Ramos (cell line): Measurements from ENCODE around the gene CDC25A.

Experiments used
- in situ Hi-C: fragments of 300-500 bp; cut with MboI; formaldehyde crosslinking; loops from one replicate; pipeline ENCODE4 v1.14.3; 2022; ENCODE audit warnings: low sequenced_read_pairs; ENCODE audit not compliant: unreplicated experiment

The CDC25A gene

DNA sequence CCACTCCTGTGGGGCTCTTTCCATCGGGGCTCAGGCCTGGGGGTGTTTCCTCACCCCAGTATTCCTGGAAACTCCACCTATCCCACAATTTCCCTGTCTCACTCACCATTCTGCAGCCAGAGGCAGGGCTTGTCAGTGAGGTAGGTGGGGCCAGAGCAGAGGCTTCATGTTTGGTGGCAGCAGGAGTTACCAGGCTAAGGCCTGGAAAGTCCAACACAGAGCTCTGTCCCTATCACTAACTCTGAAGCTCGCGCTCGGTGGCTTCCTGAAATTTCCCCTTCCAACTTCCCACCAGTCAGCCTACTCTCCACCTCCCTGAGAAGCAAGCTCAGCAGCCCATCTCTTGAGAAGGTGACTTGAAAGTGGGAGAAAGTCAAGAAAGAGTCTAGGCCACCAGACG lies 44.2 kb downstream of the CDC25A start:
- in situ Hi-C loops = no loop called here

DNA sequence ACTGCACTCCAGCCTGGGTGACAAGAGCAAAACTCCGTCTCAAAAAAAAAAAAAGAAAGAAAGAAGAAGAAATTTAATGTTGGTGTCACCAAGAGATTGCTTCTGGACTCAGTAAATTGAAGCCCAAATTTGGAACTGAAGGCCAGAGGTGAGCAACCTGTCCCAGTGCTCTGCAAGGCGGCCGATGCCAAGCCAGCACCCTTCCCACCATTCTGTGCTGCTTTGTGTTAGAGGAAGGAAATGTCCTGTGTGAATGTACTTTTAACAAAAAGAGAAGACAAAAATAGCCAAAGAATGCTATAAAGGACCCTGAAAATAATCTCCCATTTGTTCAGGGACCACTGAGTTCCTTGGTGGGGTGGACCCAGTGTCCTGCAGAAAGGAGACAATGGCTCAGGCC lies 44.6 kb downstream of the CDC25A start:
- in situ Hi-C loops = no loop called here

DNA sequence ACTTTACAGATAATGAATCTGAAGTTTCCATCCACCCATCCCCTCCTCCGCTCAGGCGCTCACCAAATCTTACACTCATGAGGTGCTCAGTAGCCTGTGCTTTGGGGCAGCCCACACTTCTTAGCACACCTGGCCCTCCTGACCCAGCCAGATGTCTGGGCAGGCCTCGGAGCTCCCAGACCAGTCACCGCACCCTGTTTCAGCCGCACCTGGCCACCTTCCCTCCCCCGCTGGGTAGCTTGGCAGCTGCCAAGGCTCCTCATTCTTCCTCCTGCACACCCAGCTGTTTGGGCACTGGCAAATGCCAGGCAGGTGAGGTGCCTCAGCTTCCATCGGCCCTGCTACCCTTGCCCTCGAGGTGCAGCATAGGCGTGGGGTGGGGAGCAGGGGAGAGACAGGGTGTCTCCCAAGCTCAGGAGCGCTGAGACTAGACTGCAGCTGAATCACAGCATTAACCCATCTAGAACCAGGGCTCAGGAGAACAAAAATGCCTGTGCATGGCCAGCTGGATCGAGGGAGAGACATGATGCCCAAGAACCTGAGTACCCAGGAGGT lies 45.8 kb downstream of the CDC25A start:
- in situ Hi-C loops = no loop called here

DNA sequence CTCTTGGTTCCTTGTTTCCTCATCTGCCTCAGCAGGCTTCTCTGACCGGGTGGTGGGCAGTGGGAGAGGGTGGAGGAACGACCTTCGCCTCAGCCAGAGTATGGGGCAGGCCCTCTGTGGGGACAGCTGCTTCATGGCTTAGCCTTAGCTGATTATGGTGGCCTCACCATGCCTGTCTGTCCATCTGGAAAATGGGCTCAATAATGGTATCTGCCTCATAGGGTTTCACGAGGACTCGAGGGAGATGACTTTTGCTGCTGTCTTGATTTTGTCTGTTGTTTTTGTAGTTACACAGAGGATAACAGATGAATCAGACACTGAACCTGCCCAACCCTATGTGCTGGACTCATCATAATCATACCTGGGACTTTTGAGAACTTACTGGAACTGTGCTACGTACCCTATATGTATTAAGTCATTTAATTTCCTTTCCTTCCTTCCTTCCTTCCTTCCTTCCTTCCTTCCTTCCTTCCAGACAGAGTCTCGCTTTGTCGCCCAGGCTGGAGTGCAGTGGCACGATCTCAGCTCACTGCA lies 46.5 kb downstream of the CDC25A start:
- in situ Hi-C loops = no loop called here

DNA sequence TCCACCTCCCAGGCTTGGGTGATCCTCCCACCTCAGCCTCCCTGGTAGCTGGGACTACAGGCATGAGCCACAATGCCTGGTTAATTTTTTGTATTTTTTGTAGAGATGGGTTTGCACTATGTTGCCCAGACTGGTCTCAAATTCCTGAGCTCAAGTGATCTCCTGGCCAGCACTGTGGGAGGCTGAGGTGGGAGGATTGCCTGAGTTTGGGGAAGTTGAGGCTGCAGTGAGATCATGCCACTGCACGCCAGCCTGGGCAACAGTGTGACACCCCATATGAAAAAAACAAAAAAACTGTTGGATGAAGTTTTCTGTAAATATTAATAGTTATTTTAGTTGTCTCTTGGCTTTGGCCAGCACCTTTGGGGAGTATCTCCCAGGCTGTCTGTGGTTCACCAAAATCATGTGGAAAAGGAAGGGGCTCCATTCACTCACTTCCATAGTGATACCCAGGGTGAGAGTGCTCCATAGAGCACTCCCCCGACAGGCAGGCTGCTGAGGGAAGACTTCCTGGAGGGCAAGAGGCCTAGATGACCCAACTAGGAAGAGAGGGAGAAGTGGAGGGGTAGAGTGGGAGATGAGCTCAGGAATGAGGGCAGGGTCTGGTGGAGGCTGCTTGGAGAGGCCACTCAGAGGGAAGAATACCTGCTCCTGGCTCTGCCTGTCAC lies 47.1 kb downstream of the CDC25A start:
- in situ Hi-C loops = no loop called here

DNA sequence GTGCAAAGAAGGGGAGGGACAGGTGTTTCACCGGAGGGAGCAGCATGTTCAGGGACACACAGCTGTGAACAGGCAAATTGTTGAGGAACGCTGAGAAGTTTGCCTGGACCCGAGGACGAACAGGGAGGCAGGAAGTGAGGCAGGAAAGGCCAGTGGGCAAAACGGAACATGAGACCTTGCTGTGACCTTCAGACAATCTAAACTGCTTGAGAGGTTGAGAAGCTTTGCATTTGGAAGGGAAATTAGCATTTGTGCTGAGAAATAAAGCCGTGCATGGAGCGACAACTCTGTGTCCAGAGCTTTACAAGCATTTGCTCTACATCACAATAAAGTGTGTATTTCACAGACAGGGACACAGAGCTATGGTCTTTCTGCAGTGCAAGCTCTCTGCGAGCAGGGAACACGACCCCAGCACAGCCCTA lies 47.9 kb downstream of the CDC25A start:
- in situ Hi-C loops = no loop called here

DNA sequence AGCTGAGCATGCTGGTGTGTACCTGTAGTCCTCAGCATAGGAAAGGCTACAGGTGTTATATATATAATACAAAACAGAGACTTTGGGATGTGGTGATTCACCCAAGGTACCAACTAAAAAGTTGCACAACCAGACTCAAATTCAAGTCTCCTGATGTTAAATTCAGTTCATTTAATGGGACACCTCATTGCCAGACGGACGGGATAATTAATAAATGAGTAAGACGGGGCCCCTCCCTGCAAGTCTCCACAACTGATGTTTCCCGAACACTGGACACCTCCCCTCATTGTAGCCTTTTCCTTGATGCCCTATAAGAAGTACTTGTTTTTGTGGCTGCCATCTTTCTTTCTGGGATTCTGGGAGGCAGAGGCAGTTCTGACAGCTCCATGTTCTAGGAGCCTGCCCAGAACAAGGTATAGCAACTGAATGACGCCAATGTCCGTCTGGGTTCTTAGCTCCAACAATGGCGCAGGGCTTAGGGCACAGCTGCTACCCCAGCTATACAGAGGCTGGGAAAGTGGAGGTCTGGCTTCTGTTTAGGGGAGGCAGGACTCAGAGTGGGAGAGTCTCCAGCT lies 50.7 kb downstream of the CDC25A start:
- in situ Hi-C loops = no loop called here

DNA sequence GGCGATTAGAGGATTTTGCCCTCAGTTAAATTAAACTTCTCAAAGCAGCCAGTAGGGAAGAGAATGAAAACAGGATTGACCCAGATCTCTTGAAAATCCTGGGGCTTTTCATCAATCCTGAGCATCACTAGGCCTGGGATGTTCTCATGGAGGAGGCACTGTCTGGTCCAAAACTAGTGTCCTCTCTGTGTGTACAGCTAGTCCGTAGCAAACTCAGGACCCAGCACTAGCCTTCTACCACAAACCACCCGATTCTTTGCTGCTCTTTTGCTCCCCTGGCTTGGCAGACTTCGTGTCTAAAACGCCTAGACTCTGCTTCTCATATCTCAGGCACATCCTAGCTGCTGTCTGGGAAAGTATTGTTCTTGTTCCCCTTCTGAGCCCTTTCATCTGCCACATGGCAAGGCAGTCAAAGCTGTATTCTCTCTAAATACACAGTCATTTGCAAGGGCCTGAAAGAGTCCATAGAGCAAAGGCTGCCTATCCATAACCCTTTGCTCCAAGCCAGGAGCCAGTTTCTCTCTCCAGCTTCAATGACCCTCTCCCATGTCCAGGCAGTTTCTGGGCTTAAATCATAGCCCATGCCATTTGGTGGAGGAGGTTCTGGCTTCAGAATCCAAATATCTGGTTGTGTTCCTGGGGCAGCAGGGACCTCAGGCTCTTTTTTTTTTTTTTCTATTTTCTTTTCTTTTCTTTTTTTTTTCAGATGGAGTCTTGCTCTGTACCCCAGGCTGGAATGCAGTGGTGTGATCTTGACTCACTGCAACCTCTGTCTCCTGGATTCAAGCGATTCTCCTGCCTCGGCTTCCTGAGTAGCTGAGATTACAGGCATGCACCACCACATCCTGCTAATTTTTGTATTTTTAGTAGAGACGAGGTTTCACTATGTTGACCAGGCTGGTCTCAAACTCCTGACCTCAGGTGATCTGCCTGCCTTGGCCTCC lies 52.4 kb downstream of the CDC25A start:
- in situ Hi-C loops = no loop called here

DNA sequence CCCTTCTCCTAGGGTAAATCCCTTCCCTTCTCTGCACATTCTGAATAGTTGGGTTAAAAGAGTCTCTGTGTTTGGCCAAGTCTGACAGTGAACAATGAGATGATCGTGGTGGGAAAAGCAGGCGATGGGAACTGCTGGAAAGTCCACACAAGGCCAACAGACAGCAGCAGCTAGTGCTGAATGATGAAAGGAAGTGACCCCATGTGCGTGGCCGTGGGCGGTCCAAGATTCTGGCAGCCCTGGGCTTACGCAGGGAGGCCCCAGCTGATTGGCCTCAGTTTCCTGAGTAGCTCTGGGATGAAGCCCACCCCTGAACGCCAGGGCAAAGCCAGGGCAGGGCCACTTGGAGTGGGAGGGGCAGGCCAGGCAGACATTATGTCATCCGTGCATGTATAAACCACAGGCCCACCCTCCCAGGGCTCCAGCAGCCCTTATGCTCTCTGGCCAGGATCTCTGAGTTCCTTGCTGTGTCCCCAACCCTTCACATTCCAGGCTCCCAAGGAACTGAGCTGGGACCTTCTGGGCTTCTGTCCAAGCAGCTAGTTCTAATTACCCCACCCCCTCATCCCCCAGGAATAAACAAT lies 57.8 kb downstream of the CDC25A start:
- in situ Hi-C loops = no loop called here

DNA sequence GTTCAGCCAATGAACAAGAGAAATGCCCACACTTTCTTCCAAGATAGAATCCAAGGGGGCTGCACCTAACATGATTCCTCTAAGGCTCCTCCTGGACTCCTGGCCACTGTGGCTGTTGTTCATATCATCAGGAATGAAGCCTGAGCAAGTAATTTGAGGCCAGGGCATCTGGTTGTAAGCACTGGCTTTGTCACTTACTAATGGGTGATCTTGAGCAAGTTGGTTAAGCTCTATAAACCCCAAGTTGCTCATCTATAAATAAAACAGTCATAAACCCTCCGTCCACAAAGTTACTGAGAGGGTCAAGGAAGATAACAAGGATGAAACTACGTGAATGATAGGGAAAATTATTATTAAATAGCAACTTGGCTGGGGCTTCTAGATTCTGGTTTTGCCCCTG lies 58.3 kb downstream of the CDC25A start:
- in situ Hi-C loops = no loop called here

DNA sequence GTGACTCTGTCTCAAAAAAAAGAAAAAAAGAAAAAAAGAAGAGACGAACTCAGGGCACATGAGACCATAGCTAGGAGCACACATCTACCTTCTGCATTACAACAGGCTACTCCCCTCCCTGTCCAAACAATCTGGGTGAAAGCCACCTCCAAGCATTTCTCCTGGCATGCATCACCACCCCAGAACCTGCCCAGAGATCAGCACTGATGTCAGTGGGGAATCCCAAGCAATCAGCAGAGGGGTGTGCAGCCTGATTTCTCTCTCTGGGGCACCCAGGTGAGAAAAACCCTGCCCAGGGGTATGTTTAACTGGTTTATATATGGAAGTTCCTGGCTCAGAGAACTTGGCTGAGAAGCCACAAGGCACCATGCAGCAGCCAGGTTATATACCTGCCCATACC lies 59.4 kb downstream of the CDC25A start:
- in situ Hi-C loops = no loop called here

DNA sequence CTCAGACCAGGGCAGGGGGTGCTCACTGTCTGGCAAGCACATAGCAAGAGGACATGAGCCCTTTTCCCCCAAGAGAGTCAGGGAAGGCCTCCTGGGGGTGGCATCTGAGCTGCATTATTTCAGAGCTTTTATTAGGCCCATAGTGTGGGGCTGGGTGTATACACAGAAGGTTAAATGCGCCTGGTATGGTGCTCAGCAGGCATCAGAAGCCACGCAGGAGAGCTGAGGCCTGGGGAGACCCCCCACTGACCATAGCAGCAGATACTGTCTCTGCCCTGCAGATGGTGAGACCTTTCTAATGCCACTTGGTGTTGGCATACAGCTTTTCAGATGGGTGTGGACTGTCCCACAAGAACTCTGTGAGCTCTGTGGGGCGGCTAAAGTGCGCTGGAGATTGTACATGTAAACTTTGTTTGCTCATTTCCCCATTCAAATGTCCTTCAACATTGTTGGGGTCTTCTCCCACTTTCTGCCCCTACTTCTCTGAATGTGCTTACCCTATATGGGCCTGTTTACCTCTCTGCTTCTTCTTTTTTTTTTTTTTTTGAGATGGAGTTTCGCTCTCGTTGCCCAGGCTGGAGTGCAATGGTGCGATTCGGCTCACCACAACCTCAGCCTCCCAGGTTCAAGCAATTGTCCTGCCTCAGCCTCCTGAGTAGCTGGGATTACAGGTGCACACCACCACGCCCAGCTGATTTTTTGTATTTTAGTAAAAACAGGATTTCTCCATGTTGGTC lies 62.2 kb downstream of the CDC25A start:
- in situ Hi-C loops = no loop called here

DNA sequence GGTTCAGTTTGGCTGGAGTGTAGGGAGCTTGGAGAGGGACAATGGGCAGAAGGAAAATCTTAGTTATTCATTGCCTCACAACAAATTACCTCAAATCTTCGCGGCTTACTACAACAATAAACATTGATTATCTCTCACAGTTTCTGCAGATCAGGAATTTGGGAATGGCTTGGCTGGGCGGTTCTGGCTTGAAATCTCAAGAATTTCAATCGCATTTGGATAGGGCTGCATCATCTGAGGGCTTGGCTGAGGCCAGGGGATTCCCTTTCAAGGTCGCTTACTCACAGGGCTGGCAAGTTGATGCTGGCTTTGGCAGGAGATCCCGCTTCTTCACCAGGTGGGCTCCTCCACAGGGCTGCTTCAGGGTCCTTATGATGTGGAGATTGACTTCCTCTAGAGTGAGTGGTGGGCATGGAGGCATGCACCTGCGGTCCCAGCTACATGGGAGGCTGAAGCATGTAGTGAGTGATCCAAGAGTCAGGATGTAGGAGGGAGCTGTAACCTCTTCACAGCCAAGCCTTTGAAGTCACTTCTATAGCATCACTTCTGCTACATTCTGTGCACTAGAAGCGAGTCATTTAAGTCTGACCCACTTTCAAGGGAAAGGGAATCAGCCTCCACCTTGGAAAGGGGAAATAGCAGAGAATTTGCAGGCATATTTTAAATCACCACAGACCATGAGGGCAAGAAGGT lies 63.1 kb downstream of the CDC25A start:
- in situ Hi-C loops = no loop called here

DNA sequence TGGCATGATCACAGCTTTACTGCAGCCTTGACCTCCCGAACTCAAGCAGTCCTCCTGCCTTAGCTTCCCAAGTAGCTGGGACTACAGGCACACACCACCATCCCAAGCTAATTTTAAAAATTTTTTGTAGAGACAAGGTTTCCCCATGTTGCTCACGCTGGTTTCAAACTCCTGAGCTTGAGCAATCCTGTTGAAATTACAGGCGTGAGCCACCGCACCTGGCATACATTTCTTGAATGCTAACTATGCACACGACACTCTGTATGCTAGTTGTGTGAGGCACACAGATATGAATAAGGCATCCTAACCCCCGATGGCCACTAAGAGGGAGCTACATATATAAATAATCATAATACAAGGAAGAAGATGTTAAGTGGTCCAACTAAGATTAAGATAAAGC lies 64.9 kb downstream of the CDC25A start:
- in situ Hi-C loops = no loop called here

DNA sequence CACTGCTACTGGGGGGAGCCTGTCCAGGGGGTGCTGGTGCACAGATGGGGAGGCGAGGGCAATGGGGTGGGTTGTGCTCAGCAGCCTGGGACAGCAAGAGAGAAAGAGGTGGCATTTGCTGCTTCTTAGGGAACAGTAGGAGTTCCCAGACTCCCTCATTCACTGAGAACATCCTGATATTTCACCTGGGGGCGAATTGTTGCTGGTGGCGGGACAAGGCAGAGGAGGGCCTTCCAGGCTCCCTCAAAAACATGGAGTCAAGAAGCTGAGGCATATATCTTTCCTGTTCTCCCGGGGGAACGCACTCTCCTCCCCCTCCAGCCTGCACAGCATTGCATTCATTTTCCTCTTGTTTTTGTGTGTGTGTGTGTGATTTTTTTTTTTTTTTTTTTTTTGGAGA lies 65.7 kb downstream of the CDC25A start:
- in situ Hi-C loops = no loop called here

DNA sequence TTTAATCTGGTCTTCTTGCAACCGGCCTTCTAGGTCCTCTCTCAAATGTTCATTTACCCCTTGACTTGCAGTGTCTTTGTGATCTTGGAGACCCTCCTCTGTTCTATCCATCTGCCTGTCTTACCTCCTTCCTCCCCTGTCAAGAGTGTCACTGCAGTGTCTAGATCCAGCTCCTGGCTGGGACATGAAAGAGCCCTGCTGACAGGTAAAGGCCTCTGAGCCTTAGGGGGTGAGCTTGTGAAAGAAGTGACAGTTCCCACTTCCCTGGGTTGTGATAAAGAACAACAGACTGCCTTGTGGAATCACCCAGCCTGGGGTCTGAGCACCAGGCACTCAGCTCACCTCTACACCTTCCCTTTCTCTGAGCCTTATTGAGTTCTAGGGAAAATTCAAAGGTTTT lies 68.0 kb downstream of the CDC25A start:
- in situ Hi-C loops = no loop called here

DNA sequence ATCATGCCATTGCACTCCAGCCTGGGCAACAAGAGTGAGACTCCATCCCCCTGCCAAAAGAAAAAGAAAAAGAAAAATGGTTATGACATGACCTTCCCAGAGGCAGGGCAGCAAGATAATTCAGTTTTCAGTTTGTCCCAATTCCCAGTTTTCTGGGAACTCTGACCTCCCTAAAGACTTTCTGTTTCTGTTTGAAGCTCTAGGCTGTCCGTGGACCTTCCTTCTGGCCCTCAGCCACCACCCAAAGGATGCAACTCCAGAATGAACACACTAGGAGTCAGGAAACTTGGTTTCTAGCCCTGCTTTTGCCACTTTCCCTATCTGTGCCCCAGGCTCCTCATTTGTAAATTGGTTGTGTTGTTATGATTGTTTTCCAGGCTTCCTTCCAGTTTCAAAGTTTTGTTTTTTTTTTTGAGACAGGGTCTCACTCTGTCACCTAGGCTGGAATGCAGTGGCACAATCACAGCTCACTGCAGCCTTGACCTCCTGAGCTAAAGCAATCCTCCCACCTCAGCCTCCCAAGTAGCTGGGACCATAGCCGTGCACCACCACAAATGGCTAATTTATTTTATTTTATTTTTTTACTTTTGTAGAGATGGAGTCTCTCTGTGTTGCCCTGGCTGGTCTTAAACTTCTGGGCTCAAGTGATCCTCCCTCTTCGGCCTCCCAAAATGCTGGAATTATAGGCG lies 68.6 kb downstream of the CDC25A start:
- in situ Hi-C loops = no loop called here

DNA sequence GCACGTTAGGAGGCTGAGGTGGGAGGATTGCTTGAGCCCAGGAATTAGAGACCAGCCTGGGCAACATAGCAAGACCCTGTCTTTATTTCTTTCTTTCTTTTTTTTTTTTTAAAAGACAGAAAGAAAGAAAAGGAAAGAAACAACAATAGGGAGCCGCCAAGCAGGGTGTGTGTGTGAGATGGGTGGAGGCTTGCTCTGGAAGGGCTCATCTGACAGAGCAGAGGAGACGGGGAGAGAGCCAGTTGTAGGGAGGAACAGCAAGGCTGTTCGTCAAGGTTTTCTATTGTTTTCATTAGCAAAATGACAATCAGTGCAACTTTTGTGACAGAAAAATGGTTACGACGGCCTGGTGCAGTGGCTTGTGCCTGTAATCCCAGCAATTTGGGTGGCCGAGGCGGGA lies 69.3 kb downstream of the CDC25A start:
- in situ Hi-C loops = no loop called here

DNA sequence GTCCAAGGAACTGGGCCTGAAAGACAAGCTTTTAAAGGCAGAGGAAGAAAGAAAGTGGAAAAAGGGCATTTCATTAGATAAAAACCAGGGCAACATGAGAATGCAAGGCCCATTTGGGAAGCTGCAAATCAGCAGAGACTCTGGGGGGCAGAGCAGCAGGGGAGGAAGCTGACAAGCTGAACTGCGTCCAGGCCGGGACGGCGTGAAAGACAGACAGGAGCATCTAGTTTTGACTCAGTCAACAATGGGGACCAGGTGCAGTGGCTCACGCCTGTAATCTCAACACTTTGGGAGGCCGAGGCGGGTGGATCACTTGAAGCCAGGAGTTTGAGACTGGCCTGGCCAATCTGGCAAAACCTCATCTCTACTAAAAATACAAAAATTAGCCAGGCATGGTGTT lies 69.9 kb downstream of the CDC25A start:
- in situ Hi-C loops = no loop called here
